Measurements from ENCODE around the gene PARK7. TPM values are rescaled to one million over a fixed set of nuclear protein-coding genes. Genes with fewer than 3 reads are reported as not detected.

The PARK7 gene
- total RNA-seq, 1 experiment from 2014 or later: 370 TPM

- BruUV-seq (replicated peaks): no TSS peak
- DNase-seq (ENCODE audit: low read depth, low spot score) (no peak), ATAC-seq (no peak)
- no peaks in the 10 kb centered on the region for H3K9me3 ChIP-seq (ENCODE audit: control insufficient read depth in 1 of 2, insufficient read depth in 1 of 2, low read depth in 1 of 2, low read length in 2 of 2)
- H3K27me3 ChIP-seq (ENCODE audit: insufficient read depth, low read length): no peaks in the 10 kb centered on the region
- intact Hi-C loops (cut with micrococcal nuclease): no loop called here
- no peaks in the 10 kb centered on the region for H3K4me1 ChIP-seq (ENCODE audit: control insufficient read depth in 1 of 2, insufficient read depth in 2 of 2, low read length in 2 of 2)
- H3K36me3 ChIP-seq (ENCODE audit: control insufficient read depth in 1 of 2, insufficient read depth in 2 of 2, low read length in 2 of 2): no peaks in the 10 kb centered on the region
- H3K9ac ChIP-seq (ENCODE audit: low read length): no peak overlapping the region
- H2AFZ ChIP-seq (ENCODE audit: low read depth, low read length, poor library complexity, severe bottlenecking): no peak overlapping the region
- H3K4me2 ChIP-seq (ENCODE audit: low read length): no peak overlapping the region
- H3K4me3 ChIP-seq (replicated peaks in 1 of 2; ENCODE audit: low read depth in 1 of 2, low read length in 2 of 2): no peak overlapping the region
- TF ChIP-seq POLR2A (IDR thresholded peaks at IDR 0.05; ENCODE audit: borderline replicate concordance, extremely low read depth, insufficient read depth, insufficient read length): no peak
- no peak for TF ChIP-seq POLR2AphosphoS5 (IDR thresholded peaks at IDR 0.05; ENCODE audit: low read depth, low read length)
- TF ChIP-seq RAD21 (IDR thresholded peaks at IDR 0.05; ENCODE audit: low read depth): no peak
- no peak for TF ChIP-seq ZNF274 (IDR thresholded peaks at IDR 0.05; ENCODE audit: low read depth, low read length)
- TF ChIP-seq YY1 (IDR thresholded peaks at IDR 0.05; ENCODE audit: extremely low read depth, insufficient replicate concordance, low read depth, low read length): no peak
- no peak for TF ChIP-seq ZBTB33 (IDR thresholded peaks at IDR 0.05; ENCODE audit: extremely low read depth, insufficient replicate concordance, low read length)
- TF ChIP-seq TCF7L2 (IDR thresholded peaks at IDR 0.05; ENCODE audit: borderline replicate concordance, extremely low read depth, insufficient read depth, insufficient read length): no peak
- TF ChIP-seq SRF (IDR thresholded peaks at IDR 0.05; ENCODE audit: low read depth): no peak
- TF ChIP-seq SIN3A (IDR thresholded peaks at IDR 0.05; ENCODE audit: low read depth): no peak
- no peak for TF ChIP-seq EZH2phosphoT487 (IDR thresholded peaks at IDR 0.05; ENCODE audit: borderline replicate concordance)
- TF ChIP-seq FOSL1 (IDR thresholded peaks at IDR 0.05; ENCODE audit: low read depth): no peak
- TF ChIP-seq CBX3 (IDR thresholded peaks at IDR 0.05; ENCODE audit: low read depth): no peak
- no peak for TF ChIP-seq ELF1 (IDR thresholded peaks at IDR 0.05; ENCODE audit: borderline replicate concordance, low read depth)
- no peak for TF ChIP-seq EZH2 (IDR thresholded peaks at IDR 0.05)
- no peak for TF ChIP-seq ZFX (IDR thresholded peaks at IDR 0.05)
- no peak for TF ChIP-seq CEBPB (IDR thresholded peaks at IDR 0.05; ENCODE audit: low read depth)
- no peak for TF ChIP-seq SP1 (IDR thresholded peaks at IDR 0.05; ENCODE audit: low read depth)
- no peaks in the 10 kb centered on the region for H4K20me1 ChIP-seq (ENCODE audit: insufficient read depth)
- H3K27ac ChIP-seq (ENCODE audit: low read depth, low read length): no peak overlapping the region
- ChIA-PET RAD21 (ENCODE audit: low non-redundant PET in 1 of 2, low total read pairs in 2 of 2, uncharacterized antibody in 2 of 2, unreplicated experiment in 2 of 2) (no interaction called here), POLR2A (no interaction called here), CTCF (no interaction called here)
- no peaks in the 10 kb centered on the region for H3K9me2 ChIP-seq (ENCODE audit: insufficient read depth)
- H3K79me2 ChIP-seq (ENCODE audit: insufficient read depth, low read length): no peaks in the 10 kb centered on the region
Observed at GRCh38 chr1:7928247-7928646, 33.3 kb upstream of the PARK7 start.
